ENCODE data around the gene NLRP12. TPM values are rescaled to one million over a fixed set of nuclear protein-coding genes. Genes with fewer than 3 reads are reported as not detected.
A peak's percentile ranks its signal among the peaks of the same experiment; 100 is the strongest.
"Not testable (repeated sequence)": the region's sequence is repeated elsewhere in the genome, so short reads cannot be mapped to it uniquely, and the experiment has no call there.

Gene NLRP12, protein sequence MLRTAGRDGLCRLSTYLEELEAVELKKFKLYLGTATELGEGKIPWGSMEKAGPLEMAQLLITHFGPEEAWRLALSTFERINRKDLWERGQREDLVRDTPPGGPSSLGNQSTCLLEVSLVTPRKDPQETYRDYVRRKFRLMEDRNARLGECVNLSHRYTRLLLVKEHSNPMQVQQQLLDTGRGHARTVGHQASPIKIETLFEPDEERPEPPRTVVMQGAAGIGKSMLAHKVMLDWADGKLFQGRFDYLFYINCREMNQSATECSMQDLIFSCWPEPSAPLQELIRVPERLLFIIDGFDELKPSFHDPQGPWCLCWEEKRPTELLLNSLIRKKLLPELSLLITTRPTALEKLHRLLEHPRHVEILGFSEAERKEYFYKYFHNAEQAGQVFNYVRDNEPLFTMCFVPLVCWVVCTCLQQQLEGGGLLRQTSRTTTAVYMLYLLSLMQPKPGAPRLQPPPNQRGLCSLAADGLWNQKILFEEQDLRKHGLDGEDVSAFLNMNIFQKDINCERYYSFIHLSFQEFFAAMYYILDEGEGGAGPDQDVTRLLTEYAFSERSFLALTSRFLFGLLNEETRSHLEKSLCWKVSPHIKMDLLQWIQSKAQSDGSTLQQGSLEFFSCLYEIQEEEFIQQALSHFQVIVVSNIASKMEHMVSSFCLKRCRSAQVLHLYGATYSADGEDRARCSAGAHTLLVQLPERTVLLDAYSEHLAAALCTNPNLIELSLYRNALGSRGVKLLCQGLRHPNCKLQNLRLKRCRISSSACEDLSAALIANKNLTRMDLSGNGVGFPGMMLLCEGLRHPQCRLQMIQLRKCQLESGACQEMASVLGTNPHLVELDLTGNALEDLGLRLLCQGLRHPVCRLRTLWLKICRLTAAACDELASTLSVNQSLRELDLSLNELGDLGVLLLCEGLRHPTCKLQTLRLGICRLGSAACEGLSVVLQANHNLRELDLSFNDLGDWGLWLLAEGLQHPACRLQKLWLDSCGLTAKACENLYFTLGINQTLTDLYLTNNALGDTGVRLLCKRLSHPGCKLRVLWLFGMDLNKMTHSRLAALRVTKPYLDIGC
- total RNA-seq: 0.31 TPM

DNA sequence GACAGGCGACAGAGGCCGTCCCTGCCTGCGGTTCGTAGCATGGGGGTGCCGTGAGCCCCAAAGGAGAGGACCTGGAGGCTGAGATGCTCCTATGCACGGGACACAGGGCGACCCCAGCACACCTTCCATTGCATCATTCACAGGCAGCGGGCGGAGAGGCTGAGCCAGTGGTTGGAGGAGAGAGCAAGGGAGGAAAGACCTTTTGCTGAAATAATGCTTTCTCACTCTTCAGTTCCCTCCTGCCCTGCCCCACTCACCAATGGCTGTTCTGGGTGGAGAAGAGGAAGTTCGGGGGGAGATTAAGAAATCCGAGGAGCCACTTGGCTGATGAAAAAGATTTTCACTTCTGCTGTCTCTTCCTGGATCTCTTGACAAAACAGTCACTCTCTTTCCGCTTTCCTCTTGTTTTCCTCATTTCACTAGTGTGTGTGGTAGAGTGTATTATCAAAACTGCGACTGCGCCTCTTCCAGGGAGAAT is at the start of gene NLRP12:
Gene NLRP12 (minus strand): TSS at position 181 of the 478 bp plus-strand sequence. CDS start 140 bp downstream, at position 41.
- no peak for DNase-seq (ENCODE audit: low spot score)

DNA sequence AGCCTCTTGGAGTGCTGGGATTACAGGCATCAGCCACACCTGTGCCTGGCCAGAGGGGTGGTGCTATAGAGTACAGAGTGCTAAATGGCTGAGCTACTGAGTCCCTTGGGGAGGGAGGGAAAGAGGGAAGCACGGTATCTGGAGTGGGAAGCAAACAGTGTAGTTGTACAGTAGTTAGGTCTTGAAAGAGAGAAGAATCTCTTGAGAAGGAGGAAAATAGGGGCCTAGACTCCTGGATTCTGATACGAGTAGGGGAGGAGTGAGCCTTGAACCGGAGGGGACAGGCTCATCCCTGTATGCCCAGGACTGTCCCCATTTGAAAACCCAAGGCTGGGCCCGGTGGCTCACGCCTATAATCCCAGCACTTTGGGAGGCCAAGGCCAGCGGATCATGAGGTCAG is 48.6 kb upstream of the NLRP12 start:
- no peak for DNase-seq (ENCODE audit: low spot score)

DNA sequence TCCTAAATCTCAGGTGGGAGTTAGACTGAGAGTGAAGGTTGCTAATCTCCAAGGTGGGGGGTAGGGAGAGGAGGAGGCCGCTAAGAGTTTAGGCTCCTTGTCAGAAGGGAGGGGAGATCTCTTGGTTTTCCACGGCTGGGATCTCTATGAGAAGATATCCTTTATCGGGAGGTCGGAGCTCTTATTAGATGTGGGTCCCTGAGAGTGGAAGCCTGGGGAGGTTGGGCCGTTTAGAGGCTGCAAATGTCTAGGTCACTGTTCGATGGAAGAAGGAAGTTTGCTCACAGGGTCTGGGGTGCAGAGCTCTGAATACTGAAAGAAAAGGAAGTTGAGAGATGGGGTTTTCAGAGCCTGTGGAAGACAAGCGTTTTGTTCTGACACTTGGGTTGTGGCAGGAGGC is 47.3 kb upstream of the NLRP12 start:
- no peak for DNase-seq (ENCODE audit: low spot score)

DNA sequence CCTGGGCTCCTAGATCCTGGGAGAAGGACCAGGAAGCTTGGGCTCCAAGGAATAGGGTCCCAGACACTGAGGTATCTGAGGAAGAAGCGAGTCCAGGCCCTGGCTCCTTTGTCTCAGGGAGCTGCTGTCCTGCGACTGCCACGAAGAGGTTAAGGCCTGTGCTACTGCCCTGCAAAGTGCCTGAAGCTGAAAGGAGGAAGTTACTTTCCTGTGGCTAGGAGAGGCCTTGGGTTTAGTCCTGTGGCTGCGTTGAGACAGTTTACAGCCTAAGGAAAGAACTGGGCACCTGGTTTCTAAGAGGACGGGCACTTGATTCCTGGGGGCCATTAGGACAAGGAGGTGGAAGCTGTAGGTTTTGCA is 46.4 kb upstream of the NLRP12 start:
- no peak for DNase-seq (ENCODE audit: low spot score)

DNA sequence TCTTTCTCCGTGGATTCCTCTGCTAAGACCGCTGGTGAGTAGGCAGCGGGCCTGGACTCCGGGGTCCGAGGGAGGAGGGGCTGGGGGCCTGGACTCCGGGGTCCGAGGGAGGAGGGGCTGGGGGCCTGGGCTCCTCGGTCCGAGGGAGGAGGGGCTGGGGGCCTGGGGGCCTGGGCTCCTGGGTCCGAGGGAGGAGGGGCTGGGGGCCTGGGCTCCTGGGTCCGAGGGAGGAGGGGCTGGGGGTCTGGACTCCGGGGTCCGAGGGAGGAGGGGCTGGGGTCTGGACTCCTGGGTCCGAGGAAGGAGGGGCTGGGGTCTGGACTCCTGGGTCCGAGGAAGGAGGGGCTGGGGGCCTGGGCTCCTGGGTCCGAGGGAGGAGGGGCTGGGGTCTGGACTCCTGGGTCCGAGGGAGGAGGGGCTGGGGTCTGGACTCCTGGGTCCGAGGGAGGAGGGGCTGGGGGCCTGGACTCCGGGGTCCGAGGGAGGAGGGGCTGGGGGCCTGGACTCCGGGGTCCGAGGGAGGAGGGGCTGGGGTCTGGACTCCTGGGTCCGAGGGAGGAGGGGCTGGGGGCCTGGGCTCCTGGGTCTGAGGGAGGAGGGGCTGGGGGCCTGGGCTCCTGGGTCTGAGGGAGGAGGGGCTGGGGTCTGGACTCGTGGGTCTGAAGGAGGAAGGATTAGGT is 45.8 kb upstream of the NLRP12 start:
- DNase-seq (ENCODE audit: low spot score): not testable (repeated sequence)

DNA sequence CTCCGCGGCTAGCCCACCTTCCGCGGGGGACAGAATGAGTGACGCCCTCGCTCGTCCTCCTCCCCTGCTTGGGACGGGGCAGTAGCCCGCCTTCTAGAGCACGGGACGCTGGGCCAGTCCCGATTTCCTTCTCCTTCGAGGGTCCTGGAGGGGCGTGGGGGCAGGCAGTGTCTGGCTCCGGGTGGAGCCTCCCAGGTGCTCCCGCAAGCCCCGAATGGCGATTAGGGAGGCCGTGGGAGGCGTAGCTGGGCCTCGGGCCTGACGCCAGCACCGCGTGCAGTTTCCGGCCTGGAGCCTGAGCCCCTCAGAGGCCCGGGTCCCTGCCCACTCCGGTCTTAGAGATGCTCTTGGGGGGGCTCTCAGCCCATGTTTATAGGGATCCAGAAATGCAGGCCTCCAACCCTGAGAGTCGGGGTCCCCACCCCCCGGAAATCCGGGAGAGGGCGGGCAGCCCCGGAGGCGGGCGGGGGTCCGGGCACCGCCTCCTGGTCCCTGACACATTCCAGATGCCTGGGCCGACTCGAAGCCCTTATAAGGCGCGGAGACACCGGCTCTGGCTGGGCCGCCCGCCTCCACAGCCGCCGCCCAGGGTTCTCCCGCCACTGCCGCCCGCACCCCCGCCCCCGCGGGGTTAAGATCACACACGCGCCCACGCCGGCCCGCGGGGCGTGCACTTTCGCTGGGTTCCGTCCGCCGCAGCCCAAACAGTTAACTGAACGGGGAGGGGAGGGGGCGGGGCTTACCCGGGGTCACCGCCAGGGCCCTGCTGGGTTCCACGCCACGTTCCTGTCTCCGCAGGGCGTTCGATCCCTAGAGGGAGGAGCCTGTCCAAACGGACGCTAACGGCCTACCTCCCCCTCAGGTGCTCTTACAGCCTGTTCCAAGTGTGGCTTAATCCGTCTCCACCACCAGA is 45.0 kb upstream of the NLRP12 start:
- peak; percentile 93 for DNase-seq (ENCODE audit: low spot score)

DNA sequence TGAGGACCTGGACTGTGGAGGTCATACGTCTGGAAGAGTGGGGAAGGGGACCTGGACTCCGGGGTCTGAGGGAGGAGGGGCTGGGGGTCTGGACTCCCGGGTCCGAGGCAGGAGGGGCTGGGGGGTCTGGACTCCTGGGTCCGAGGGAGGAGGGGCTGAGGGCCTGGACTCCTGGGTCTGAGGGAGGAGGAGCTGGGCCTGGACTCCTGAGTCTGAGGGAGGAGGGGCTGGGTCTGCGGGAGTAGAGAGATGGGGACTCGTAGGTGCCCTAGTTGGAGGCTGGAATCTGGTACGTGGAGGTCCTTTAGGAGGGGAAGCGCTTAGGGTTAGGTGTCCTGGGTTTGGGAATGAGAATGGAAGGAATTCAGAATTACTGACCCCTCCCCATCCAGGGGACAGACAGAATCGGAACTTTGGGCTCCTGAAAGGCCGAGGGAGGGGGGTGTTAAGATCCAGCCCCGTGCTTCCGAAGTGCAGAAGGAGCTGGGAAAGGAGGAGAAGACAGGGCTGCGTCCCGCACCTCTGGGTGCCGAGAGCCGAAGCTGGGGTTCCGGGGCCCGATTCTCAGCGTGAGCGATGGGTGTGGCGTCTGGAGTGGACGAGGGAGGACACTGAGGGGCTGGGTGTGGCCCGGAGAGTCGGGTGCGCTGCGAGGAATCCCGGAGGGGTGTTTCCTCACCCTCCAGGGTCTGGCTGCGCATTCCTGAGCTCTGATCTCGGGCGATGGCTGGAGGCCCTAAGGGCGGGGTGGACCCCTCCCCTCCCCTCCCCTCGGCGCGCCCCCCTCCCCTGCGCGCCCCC is 44.2 kb upstream of the NLRP12 start:
- peak; percentile 68 for DNase-seq (ENCODE audit: low spot score)

DNA sequence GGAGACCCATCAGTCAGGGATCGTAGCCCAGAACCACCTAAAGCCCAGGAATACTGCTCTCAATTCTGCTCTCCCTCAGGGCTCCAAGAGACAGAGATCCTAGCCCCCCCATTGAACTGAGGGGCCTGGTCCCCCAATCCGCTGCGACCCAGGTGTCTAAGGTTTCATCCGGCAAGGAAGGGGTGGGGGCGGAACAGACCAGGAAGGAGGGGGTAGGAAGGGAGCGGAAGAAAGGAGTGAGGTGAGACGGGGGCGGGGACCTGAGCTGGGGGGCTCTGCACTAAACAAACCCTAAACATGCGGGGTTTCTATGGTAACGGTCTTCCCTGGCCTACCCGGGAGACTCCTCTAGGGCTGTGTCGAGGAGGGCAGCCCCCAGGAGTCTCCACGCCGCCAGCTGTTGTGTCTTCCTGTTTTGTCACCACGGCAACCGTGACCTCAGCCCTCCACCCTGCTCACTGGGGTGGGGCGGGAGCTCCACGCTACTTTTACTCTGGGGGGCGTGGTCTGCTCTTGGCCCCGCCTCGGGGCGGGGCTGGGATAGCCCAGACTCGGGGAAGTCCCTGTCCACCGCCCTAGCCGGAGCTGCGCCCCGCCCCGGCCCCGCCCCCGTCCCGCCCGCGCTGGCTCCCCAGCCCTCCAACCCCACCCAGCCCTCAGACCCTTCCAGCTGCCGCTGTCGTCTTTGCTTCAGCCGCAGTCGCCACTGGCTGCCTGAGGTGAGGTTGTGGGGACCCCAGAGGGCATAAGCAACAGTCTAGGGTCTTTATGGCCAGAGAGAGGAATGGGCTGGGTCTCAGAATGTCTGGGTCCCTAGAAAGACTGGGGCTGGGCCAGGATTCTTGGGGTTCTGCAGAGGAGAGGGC is 43.3 kb upstream of the NLRP12 start, which contains the start of gene MYADM:
Gene MYADM (plus strand): TSS at position 659 of the 866 bp plus-strand sequence. CDS start 5,647 bp downstream, outside the sequence.
- peak; percentile 99 for DNase-seq (ENCODE audit: low spot score)

DNA sequence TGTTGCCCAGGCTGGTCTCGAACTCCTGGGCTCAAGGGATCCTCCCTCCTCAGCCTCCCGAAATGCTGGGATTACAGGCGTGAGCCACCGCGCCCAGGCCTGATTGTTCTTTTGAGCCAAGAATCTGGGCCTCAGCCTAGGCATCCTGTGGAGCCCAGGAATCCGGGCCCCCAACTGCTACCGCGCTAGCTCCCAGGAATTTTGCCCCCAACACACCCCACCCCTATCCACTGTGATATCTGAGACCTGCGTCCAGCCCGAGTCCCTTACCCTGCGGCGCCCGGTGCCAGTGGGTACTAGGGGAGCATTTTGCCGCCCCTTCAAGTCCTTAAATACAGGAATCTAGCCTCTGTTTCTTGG is 42.7 kb upstream of the NLRP12 start:
- DNase-seq (ENCODE audit: low spot score): no peak

DNA sequence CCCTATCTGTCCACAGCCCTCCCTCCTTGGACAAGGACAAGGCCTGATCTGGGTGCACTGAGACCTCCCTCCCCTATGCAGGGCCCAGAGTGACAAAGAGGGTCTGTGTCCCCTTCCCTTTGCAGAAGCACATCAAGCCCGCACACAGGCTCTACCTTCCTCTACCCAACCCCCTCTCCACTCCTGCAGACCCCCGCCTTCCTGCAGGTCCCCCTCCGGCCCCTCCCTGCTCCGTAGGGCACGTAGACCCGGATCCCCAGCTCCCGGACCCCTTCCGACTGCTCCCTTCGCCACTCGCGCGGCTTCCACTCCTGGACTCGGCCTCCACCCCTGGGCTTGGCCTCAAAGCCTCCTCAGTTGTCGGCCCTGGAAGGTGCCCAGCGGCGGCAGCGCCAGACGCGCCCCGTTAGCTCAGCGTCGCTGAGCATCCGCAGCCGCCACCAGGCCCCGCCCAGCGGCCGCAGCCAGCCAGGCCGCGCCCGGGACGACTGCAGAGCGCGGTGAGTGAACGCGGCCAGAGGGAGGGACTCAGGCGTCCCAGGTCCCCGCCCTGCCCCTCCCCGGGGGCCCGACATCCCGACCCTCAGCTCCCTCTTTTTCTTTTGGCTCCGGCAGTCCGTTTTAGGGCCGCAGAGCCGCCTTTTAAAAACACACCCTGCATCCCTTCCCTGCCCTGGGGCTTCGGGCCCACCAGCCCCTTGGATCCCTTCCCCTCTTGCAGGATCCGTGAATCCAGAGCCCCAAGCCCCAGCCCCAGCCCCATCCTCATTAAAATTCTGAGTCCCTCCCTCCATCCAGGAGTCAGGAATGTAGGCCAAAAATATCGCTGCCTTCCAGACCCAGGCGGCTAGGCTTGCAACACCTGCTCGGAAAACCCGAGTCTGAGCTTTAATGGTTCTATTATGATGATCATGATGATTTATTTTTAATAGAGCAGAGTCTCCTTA is 42.1 kb upstream of the NLRP12 start:
- DNase-seq (ENCODE audit: low spot score): peak; percentile 68

DNA sequence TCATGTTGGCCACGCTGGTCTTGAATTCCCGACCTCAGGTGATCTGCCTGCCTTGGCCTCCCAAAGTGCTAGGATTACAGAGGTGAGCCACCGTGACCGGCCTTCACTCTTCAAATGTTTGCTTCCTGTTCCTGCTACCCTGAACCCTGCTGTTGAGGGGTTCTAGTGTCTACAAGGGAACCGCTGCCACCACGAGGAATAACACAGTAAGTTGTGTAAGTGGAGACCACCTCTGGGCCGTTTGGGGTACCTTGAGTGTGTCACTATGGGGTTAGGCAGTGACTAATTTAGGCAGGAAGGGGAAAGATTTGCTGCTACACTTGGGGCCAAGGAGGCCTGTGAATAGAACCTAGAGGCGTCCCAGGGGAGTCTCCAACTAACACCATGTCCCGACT is 41.4 kb upstream of the NLRP12 start:
- DNase-seq (ENCODE audit: low spot score): no peak

DNA sequence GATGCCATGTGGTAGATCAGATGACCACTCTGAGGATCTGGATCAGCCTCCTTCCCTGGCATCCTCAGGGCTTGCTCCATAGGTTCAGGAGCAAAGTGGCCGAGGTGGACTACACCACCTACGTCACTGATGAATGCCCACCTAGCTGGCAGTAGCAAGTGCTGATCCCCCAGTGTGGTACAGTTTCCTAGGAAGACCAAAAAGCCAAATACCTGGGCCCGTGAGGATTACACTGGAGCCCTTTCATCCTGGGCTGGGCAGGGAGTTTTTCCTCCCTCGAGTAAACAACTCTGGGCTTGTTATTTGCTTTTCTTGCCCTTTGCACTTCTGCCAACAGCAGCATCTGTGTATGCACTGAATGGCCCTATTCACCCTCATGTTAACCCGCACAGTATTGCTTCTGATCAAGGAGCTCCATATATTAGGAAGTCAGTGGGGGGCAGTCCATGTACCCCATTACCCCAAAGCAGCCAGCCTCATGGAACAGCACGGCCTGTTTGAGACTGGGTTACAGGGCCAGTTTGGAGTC is 40.3 kb upstream of the NLRP12 start:
- no peak for DNase-seq (ENCODE audit: low spot score)

DNA sequence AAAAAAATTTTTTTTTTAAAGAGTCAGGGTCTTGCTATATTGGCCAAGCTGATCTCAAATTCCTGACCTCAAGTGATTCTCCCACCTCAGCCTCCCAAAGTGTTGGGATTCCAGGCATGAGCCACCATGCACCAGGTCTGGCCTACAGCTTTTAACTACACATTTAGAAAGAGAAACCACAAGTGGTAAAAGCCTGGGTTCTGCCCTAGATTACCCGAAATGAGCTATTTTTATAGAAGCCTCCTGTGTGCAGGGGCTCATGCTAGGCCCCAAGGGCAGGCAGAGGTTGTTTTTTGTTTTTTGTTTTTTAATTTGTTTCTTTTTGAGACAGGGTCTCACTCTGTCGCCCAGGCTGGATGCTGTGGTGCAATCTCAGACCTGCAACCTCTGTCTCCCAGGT is 29.6 kb upstream of the NLRP12 start:
- DNase-seq (ENCODE audit: low spot score): no peak

DNA sequence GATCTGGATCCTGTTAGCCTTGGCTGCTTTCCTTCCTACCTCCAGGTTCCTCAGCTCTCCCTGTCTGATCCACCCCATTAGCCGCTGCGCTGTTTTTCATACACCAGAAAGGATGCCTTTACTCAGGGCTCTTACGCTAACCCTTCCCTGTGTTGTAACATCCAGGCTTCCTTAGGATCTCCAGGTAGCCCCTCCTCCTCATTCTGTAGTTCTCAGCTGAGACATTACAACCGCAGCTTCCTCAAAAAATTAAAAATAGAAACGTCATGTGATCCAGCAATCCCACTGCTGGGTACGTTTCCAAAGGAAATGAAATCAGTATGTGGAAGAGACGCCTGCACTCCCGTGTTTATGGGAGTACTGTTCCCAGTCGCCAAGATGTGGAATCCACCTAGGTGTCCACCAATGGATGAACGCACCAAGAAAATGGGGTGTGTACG is 25.1 kb upstream of the NLRP12 start:
- no peak for DNase-seq (ENCODE audit: low spot score)

DNA sequence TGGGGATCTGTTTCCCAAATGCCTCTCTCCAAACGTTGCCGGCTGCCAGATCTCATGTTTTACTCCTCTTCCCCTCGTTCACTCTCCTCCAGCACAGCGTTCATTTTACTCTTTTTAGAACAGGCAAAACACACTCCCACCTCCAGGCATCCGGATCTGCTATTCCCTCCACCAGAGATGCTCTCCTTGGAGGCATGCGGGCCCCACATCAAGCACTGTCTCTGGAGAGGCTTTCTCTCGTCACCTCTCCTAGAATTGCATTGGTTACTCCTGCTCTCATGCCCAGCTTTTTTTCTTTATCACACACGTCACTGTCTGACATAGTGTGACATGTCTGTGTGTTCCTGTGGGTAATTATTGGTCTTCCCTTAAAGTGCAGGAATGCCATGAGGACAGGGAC is 23.4 kb upstream of the NLRP12 start:
- no peak for DNase-seq (ENCODE audit: low spot score)

DNA sequence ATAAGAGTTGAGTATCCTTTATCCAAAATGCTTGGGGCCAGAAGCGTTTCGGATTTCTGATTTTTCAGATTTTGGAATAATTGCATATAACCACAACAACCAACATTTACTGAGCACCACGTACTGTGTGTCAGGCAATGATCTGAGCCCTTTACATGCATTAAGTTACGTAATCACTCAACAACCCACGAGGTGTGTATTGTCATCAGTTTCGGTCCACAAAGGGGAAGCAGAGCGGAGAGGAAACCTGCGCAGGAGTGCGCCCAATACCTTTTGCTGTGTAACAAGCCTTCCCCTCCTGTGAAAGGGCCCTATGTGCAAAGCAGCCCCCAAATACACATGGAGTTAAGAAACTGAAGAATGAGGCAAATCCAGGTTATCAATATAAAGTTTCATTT is 20.7 kb upstream of the NLRP12 start:
- no peak for DNase-seq (ENCODE audit: low spot score)

DNA sequence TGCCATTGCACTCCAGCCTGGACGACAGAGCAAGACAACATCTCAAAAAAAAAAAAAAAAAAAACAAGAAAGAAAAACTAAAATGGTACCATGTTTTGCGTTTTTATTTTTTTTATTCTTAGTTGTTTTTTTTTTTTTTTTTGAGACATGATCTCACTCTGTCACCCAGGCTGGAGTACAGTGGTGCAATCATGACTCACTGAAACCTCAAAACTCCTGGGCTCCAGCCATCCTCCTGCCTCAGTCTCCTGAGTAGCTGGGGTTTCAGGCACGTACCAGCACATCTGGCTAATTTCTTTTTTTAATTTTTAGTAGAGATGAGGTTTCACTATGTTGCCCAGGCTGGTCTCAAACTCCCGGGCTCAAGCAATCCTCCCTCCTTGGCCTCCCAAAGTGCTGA is 16.8 kb upstream of the NLRP12 start:
- not testable (repeated sequence) for DNase-seq (ENCODE audit: low spot score)

Data from ureter (tissue), 1 donor.